A673 (cell line): ENCODE measurements around the gene PADI1.

Experiments used
- CTCF ChIP-seq: fragments of 300-800, 200-600 bp; sonication (generic); conservative IDR thresholded peaks from 2 replicates; pipeline ENCODE4 v1.5.1; 2017; ENCODE audit warnings: low read depth, mild to moderate bottlenecking, antibody characterized with exemption, low read length, moderate library complexity, mixed read lengths
- EZH2 ChIP-seq: fragments of 200-600 bp; sonication (generic); IDR thresholded peaks from 2 replicates; pipeline ENCODE4 v1.6.1; 2017; ENCODE audit warnings: borderline replicate concordance, low read depth, mild to moderate bottlenecking, mixed read lengths, antibody characterized with exemption, low read length; ENCODE audit not compliant: poor library complexity, severe bottlenecking

- TF ChIP-seq CTCF (no peak), EZH2 (no peak)
Measured at GRCh38 chr1:17255336-17255735, 50.4 kb downstream of the PADI1 start.
